Activated effector memory CD4-positive, alpha-beta T cell treated with Interleukin-2 at 50 U/mL for 16 hours (primary cell): Measurements from ENCODE around the gene BEAN1.
"Not testable (repeated sequence)": the region's sequence is repeated elsewhere in the genome, so short reads cannot be mapped to it uniquely, and the experiment has no call there.

Experiments
- DNase-seq: peaks from one replicate; pipeline ENCODE4 v3.0.0-alpha.2; 2020

The BEAN1 gene

GRCh38 chr16:66510711-66511601 lies 83.9 kb downstream of the BEAN1 start:
- no peak for DNase-seq

GRCh38 chr16:66511602-66512271 lies 84.6 kb downstream of the BEAN1 start:
- no peak for DNase-seq

GRCh38 chr16:66512272-66513110 lies 85.4 kb downstream of the BEAN1 start:
- no peak for DNase-seq

GRCh38 chr16:66513111-66513723 lies 86.1 kb downstream of the BEAN1 start:
- no peak for DNase-seq

- DNase-seq, result not testable (repeated sequence)
Measured at GRCh38 chr16:66514391-66514790, 87.3 kb downstream of the BEAN1 start.

- DNase-seq, result not testable (repeated sequence)
Measured at GRCh38 chr16:66514980-66515595, 88.0 kb downstream of the BEAN1 start.

GRCh38 chr16:66515596-66516508 lies 88.8 kb downstream of the BEAN1 start:
- no peak for DNase-seq

GRCh38 chr16:66516509-66516807 lies 89.4 kb downstream of the BEAN1 start:
- DNase-seq, result no peak

- peak; percentile 79 for DNase-seq
Measured at GRCh38 chr16:66516808-66517585, 89.9 kb downstream of the BEAN1 start.

GRCh38 chr16:66517586-66518263 lies 90.6 kb downstream of the BEAN1 start:
- no peak for DNase-seq

- no peak for DNase-seq
Measured at GRCh38 chr16:66519482-66520373, 92.6 kb downstream of the BEAN1 start.

- DNase-seq, result no peak
Measured at GRCh38 chr16:66520406-66521170, 93.5 kb downstream of the BEAN1 start.

- DNase-seq, result no peak
Measured at GRCh38 chr16:66521252-66521713, 94.2 kb downstream of the BEAN1 start.

- DNase-seq, result peak; percentile 86
Measured at GRCh38 chr16:66521951-66522771, 95.1 kb downstream of the BEAN1 start.

- DNase-seq, result no peak
Measured at GRCh38 chr16:66522816-66523590, 95.9 kb downstream of the BEAN1 start.

GRCh38 chr16:66523861-66524354 lies 96.8 kb downstream of the BEAN1 start:
- DNase-seq, result peak; percentile 47
